Measurements from ENCODE around the gene MEIG1. TPM values are rescaled to one million over a fixed set of nuclear protein-coding genes. Genes with fewer than 3 reads are reported as not detected.
"Not testable (repeated sequence)": the region's sequence is repeated elsewhere in the genome, so short reads cannot be mapped to it uniquely, and the experiment has no call there.

The MEIG1 gene
- total RNA-seq, 1 experiment from 2014 or later, result not detected

- H3K4me3 ChIP-seq (ENCODE audit: low read depth, low read length), result no peak overlapping the region
- Mint-ChIP-seq H3K4me3 (ENCODE audit: unreplicated experiment) (no peak overlapping the region), H3K9me3 (ENCODE audit: unreplicated experiment) (no peaks in the 10 kb centered on the region), H3K4me1 (ENCODE audit: low read depth, unreplicated experiment) (peaks cover 14% of the 10 kb centered on the region), H3K36me3 (ENCODE audit: insufficient read depth, unreplicated experiment) (peaks cover 93% of the 10 kb centered on the region), H3K27ac (ENCODE audit: unreplicated experiment) (peak overlapping the region; percentile 71), H3K27me3 (ENCODE audit: insufficient read depth, unreplicated experiment) (no peaks in the 10 kb centered on the region)
- BruUV-seq (replicated peaks), result no TSS peak
- DNase-seq, result no peak
- no peaks in the 10 kb centered on the region for H3K9me3 ChIP-seq
- intact Hi-C loops (cut with micrococcal nuclease; ENCODE audit: unreplicated experiment), result loop anchor here (1.0 kb wide), 1 partner anchor 179 kb away; no protein-coding TSS in a partner anchor
- ChIA-PET POLR2A (no interaction called here), CTCF (interaction anchor here (0.5 kb wide), 1 partner anchor 55 kb away, joined by 3 read pairs; no protein-coding TSS in a partner anchor)
- H3K27me3 ChIP-seq (replicated peaks; ENCODE audit: control insufficient read depth, insufficient read depth, low read length), result no peaks in the 10 kb centered on the region
- peaks cover 4% of the 10 kb centered on the region for H3K36me3 ChIP-seq (ENCODE audit: control insufficient read depth, insufficient read depth, low read length)
- no peak for TF ChIP-seq CTCF (IDR thresholded peaks at IDR 0.05; ENCODE audit: insufficient read depth in 1 of 2, low read depth in 1 of 2, low read length in 1 of 2, severe bottlenecking in 1 of 2, unreplicated experiment in 1 of 2)
- peaks cover 8% of the 10 kb centered on the region; the same call in 1 of the 2 replicates for H3K4me1 ChIP-seq
These were observed 32.3 kb upstream of the MEIG1 start for GRCh38 chr10:14926722-14927416.

DNA sequence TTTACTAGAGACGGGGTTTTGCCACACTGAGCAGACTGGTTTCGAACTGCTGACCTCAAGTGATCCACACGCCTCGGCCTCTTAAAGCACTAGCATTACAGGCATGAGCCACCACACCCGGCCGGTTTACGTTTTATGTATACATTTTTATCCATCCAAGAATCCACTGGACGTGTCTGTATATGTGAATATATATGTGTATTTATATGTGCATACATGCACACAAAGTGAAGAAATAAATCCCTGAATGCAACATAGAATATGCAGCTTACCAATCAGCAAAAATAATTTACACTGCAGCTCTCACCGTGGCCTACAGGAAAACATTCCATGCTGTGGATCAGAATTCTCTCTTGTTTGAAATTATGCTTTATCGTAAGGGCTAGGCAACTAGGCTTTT lies 28.6 kb upstream of the MEIG1 start:
- no peak for TF ChIP-seq CTCF (IDR thresholded peaks at IDR 0.05; ENCODE audit: insufficient read depth in 1 of 2, low read depth in 1 of 2, low read length in 1 of 2, severe bottlenecking in 1 of 2, unreplicated experiment in 1 of 2)
- no peak for DNase-seq
- no peaks in the 10 kb centered on the region for H3K9me3 Mint-ChIP-seq (ENCODE audit: unreplicated experiment)
- no TSS peak for BruUV-seq (replicated peaks)
- intact Hi-C loops (cut with micrococcal nuclease; ENCODE audit: unreplicated experiment), result no loop called here
- H3K4me3 Mint-ChIP-seq (ENCODE audit: unreplicated experiment), result no peak overlapping the region
- H3K36me3 Mint-ChIP-seq (ENCODE audit: insufficient read depth, unreplicated experiment), result peaks cover 90% of the 10 kb centered on the region
- Histone ChIP-seq H3K4me3 (ENCODE audit: low read depth, low read length) (no peak overlapping the region), H3K4me1 (peaks cover 8% of the 10 kb centered on the region; the same call in 1 of the 2 replicates), H3K36me3 (ENCODE audit: control insufficient read depth, insufficient read depth, low read length) (peaks cover 2% of the 10 kb centered on the region), H3K9me3 (no peaks in the 10 kb centered on the region), H3K27me3 (replicated peaks; ENCODE audit: control insufficient read depth, insufficient read depth, low read length) (no peaks in the 10 kb centered on the region)
- H3K27me3 Mint-ChIP-seq (ENCODE audit: insufficient read depth, unreplicated experiment), result no peaks in the 10 kb centered on the region
- peaks cover 14% of the 10 kb centered on the region for H3K4me1 Mint-ChIP-seq (ENCODE audit: low read depth, unreplicated experiment)
- ChIA-PET POLR2A (no interaction called here), CTCF (no interaction called here)
- H3K27ac Mint-ChIP-seq (ENCODE audit: unreplicated experiment), result no peak overlapping the region

DNA sequence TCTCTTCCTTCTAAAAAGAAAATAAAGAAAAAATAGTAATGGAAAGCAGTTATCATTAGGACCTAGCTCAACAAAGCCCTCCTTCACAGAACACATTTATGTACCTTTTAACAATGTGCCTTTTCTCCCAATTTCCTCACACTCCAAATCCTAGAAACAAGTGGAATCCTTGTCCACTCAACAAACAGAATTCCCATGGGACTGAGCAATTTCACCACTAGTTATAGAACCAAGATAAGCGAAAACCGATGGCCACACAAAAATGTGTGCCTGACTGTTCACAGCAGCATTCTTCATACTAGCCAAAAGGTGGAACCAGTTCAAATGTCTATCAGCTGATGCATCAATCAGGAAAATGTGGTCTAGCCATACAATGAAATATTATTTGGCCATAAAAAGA lies 22.6 kb upstream of the MEIG1 start:
- CTCF ChIA-PET, result no interaction called here
- Histone ChIP-seq H3K9me3 (no peaks in the 10 kb centered on the region), H3K4me3 (ENCODE audit: low read depth, low read length) (no peak overlapping the region), H3K27me3 (replicated peaks; ENCODE audit: control insufficient read depth, insufficient read depth, low read length) (no peaks in the 10 kb centered on the region), H3K36me3 (ENCODE audit: control insufficient read depth, insufficient read depth, low read length) (peaks cover 2% of the 10 kb centered on the region), H3K4me1 (no peaks in the 10 kb centered on the region)
- no peak for TF ChIP-seq CTCF (IDR thresholded peaks at IDR 0.05; ENCODE audit: insufficient read depth in 1 of 2, low read depth in 1 of 2, low read length in 1 of 2, severe bottlenecking in 1 of 2, unreplicated experiment in 1 of 2)
- POLR2A ChIA-PET, result interaction anchor here (0.6 kb wide), 1 partner anchor 59 kb away, joined by 3 read pairs; no protein-coding TSS in a partner anchor
- H3K9me3 Mint-ChIP-seq (ENCODE audit: unreplicated experiment), result no peaks in the 10 kb centered on the region
- no peak for DNase-seq
- intact Hi-C loops (cut with micrococcal nuclease; ENCODE audit: unreplicated experiment), result no loop called here
- no peak overlapping the region for H3K4me3 Mint-ChIP-seq (ENCODE audit: unreplicated experiment)
- no peaks in the 10 kb centered on the region for H3K4me1 Mint-ChIP-seq (ENCODE audit: low read depth, unreplicated experiment)
- H3K27me3 Mint-ChIP-seq (ENCODE audit: insufficient read depth, unreplicated experiment), result no peaks in the 10 kb centered on the region
- BruUV-seq (replicated peaks), result no TSS peak
- peaks cover 67% of the 10 kb centered on the region for H3K36me3 Mint-ChIP-seq (ENCODE audit: insufficient read depth, unreplicated experiment)
- H3K27ac Mint-ChIP-seq (ENCODE audit: unreplicated experiment), result no peak overlapping the region

DNA sequence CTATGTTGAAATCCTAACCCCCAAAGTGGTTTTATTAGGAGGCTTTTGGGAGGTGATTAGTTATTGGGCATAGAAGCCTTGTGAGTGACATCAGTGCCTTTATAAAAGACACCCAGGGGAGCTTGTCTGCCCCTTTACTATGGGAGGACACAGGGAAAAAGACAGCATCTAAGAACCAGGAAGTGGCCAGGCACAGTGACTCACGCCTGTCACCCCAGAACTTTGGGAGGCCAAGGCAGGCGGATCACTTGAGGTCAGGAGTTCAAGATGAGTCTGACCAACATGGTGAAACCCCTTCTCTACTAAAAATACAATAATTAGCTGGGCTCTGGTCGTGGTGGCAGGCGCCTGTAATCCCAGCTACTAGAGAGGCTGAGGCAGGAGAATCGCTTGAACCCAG lies 20.2 kb upstream of the MEIG1 start:
- H3K27ac Mint-ChIP-seq (ENCODE audit: unreplicated experiment); H3K9me3 Mint-ChIP-seq (ENCODE audit: unreplicated experiment); H3K4me1 ChIP-seq; CTCF ChIA-PET; H3K4me1 Mint-ChIP-seq (ENCODE audit: low read depth, unreplicated experiment); H3K27me3 Mint-ChIP-seq (ENCODE audit: insufficient read depth, unreplicated experiment); DNase-seq; intact Hi-C loops (cut with micrococcal nuclease; ENCODE audit: unreplicated experiment); H3K9me3 ChIP-seq; H3K4me3 Mint-ChIP-seq (ENCODE audit: unreplicated experiment); H3K36me3 ChIP-seq (ENCODE audit: control insufficient read depth, insufficient read depth, low read length); H3K27me3 ChIP-seq (replicated peaks; ENCODE audit: control insufficient read depth, insufficient read depth, low read length); POLR2A ChIA-PET; H3K4me3 ChIP-seq (ENCODE audit: low read depth, low read length); BruUV-seq (replicated peaks): not testable (repeated sequence)
- peaks cover 63% of the 10 kb centered on the region for H3K36me3 Mint-ChIP-seq (ENCODE audit: insufficient read depth, unreplicated experiment)
